ENCODE data around the gene SULT2B1. TPM values are rescaled to one million over a fixed set of nuclear protein-coding genes. Genes with fewer than 3 reads are reported as not detected.

SULT2B1 gene
- total RNA-seq, 2 donors from 2014 or later, result not detected

DNA sequence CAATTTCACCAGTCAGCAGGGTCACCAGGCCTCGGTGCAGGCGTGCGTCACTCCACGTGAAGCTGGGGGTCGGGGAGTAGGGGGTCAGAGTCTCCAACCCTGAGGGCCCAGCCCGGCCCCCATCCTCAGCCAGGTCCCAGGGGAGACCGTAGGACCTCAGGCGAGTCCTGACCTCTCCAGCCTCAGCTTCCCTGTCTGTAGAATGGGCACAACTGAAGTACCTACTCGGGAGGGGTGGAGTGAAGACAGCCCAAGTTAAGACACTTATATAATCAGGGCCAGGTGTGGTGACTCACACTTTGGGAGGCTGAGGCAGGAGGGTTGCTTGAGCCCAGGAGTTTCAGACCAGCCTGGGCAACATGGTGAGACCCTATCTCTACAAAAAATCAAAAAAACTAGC lies 51.9 kb downstream of the SULT2B1 start:
- DNase-seq (ENCODE audit: low spot score), result no peak
- Histone ChIP-seq H3K27me3 (no peaks in the 10 kb centered on the region), H3K36me3 (no peaks in the 10 kb centered on the region), H3K27ac (no peak overlapping the region), H3K4me1 (no peaks in the 10 kb centered on the region), H3K4me3 (no peak overlapping the region), H3K9me3 (no peaks in the 10 kb centered on the region)
- TF ChIP-seq, protein P1, sequence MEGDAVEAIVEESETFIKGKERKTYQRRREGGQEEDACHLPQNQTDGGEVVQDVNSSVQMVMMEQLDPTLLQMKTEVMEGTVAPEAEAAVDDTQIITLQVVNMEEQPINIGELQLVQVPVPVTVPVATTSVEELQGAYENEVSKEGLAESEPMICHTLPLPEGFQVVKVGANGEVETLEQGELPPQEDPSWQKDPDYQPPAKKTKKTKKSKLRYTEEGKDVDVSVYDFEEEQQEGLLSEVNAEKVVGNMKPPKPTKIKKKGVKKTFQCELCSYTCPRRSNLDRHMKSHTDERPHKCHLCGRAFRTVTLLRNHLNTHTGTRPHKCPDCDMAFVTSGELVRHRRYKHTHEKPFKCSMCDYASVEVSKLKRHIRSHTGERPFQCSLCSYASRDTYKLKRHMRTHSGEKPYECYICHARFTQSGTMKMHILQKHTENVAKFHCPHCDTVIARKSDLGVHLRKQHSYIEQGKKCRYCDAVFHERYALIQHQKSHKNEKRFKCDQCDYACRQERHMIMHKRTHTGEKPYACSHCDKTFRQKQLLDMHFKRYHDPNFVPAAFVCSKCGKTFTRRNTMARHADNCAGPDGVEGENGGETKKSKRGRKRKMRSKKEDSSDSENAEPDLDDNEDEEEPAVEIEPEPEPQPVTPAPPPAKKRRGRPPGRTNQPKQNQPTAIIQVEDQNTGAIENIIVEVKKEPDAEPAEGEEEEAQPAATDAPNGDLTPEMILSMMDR (IDR thresholded peaks at IDR 0.05), result no peak

DNA sequence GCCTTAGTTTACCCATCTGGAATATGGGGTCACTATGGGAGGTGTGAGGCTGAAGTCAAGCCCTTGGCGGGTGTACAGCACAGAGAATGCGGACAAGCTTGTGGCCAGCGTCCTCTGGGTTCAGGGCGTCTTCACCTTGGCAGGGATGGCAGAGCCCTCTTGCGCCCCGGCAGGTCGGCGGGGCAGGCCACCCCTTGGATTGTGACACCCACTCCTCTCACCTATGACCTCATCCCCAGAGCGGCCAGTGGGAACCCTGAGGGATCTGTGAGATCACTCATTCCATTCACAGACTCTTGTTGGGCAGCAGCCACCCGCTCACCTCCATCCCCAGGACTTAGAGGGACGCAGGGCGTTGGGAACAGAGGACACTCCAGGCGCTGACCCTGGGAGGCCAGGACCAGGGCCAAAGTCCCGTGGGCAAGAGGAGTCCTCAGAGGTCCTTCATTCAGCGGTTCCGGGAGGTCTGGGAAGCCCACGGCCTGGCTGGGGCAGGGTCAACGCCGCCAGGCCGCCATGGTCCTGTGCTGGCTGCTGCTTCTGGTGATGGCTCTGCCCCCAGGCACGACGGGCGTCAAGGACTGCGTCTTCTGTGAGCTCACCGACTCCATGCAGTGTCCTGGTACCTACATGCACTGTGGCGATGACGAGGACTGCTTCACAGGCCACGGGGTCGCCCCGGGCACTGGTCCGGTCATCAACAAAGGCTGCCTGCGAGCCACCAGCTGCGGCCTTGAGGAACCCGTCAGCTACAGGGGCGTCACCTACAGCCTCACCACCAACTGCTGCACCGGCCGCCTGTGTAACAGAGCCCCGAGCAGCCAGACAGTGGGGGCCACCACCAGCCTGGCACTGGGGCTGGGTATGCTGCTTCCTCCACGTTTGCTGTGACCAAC lies 54.7 kb downstream of the SULT2B1 start, which contains the start of gene SPACA4:
Gene SPACA4 (plus strand): TSS at position 280 of the 896 bp plus-strand sequence. CDS start 237 bp downstream, at position 517.
- TF ChIP-seq, protein P1 (IDR thresholded peaks at IDR 0.05), result no peak
- Histone ChIP-seq H3K4me1 (no peaks in the 10 kb centered on the region), H3K36me3 (no peaks in the 10 kb centered on the region), H3K27ac (no peak within 1 kb of the TSS), H3K9me3 (no peaks in the 10 kb centered on the region), H3K4me3 (no peak within 1 kb of the TSS), H3K27me3 (no peaks in the 10 kb centered on the region)
- no peak for DNase-seq (ENCODE audit: low spot score)

DNA sequence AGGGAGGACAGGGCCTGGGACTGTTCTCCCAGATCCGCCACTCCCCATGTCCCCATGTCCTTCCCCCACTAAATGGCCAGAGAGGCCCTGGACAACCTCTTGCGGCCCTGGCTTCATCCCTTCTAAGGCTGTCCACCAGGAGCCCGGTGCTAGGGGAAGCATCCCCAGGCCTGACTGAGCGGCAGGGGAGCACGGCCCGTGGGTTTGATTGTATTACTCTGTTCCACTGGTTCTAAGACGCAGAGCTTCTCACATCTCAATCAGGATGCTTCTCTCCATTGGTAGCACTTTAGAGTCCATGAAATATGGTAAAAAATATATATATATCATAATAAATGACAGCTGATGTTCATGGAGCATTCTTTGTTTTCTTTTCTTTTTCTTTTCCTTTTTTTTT lies 55.4 kb downstream of the SULT2B1 start:
- no peaks in the 10 kb centered on the region for H3K9me3 ChIP-seq
- TF ChIP-seq, protein P1 (IDR thresholded peaks at IDR 0.05), result no peak
- no peak for DNase-seq (ENCODE audit: low spot score)
- no peaks in the 10 kb centered on the region for H3K27me3 ChIP-seq
- no peaks in the 10 kb centered on the region for H3K4me1 ChIP-seq
- H3K36me3 ChIP-seq, result no peaks in the 10 kb centered on the region
- H3K27ac ChIP-seq, result no peak overlapping the region
- no peak overlapping the region for H3K4me3 ChIP-seq

DNA sequence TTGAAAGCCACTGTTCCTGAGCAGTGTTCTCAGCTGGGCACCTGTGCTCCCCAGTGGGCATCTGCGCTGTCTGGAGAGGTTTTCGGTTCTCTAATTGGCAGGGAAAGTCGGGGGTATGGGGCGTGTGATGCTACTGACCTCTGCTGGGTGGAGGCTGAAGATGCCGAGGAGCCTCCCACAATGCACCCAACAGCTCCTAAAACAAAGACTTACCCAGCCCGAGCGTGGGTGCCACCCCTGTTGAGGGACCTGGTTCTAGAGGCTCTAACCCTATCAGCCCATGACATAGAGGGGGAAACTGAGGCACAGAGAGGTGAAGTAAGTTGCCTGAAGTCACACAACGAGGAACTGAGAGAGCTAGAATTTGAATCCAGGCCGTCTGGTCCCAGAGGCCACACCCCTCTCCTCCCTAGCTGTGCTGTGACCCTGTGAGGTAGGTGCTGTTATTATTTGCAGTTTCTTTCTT lies 56.9 kb downstream of the SULT2B1 start:
- H3K27me3 ChIP-seq, result no peaks in the 10 kb centered on the region
- TF ChIP-seq, protein P1 (IDR thresholded peaks at IDR 0.05), result peak in 1 of 2 donors; percentile 46
- peaks cover 0 to 3% of the 10 kb centered on the region in 2 donors for H3K4me1 ChIP-seq
- DNase-seq (ENCODE audit: low spot score), result no peak
- H3K36me3 ChIP-seq, result no peaks in the 10 kb centered on the region
- no peak overlapping the region for H3K4me3 ChIP-seq
- H3K27ac ChIP-seq, result no peak overlapping the region
- H3K9me3 ChIP-seq, result no peaks in the 10 kb centered on the region

DNA sequence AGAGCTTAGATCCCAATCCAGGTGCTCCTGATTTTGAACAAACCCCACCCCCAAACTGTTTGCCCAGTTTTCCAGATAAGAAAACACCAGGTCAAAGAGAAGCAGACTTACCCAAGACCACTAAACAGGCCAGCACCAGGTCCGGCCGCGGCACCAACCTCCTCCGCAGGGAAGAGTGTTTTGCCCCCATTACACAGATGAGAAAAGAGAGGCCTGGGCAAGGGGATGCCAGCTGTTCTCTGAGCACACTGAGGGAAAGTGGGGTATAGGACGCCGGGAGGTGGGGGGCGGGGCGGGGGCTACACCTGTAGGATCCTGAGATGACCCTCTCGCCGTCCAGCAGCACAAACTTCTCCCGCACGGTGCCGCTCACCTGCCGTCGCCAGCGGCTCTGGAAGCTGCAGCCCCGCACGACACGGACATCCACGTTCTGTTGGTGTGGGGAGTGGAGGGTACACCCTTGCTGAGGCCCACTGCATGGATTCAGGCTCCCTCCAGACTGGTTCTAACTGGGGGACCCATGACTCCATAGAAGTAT lies 57.7 kb downstream of the SULT2B1 start:
- no peak overlapping the region for H3K27ac ChIP-seq
- peaks cover 0 to 11% of the 10 kb centered on the region in 2 donors for H3K4me1 ChIP-seq
- TF ChIP-seq, protein P1 (IDR thresholded peaks at IDR 0.05), result no peak
- no peaks in the 10 kb centered on the region for H3K27me3 ChIP-seq
- no peaks in the 10 kb centered on the region for H3K36me3 ChIP-seq
- no peak overlapping the region for H3K4me3 ChIP-seq
- DNase-seq (ENCODE audit: low spot score), result no peak
- H3K9me3 ChIP-seq, result no peaks in the 10 kb centered on the region
